Naive thymus-derived CD8-positive, alpha-beta T cell (primary cell): ENCODE results near the gene PANX2. TPM values are rescaled to one million over a fixed set of nuclear protein-coding genes. Genes with fewer than 3 reads are reported as not detected.
"Not testable (repeated sequence)": the region's sequence is repeated elsewhere in the genome, so short reads cannot be mapped to it uniquely, and the experiment has no call there.

Experiments
- ATAC-seq, 2 donors: fragments of 150-1000 bp; cut with Tn5 transposase in 1 of 2; sonication (Bioruptor Pico), chemical (Tn5 transposase) in 1 of 2; 1 replicate in 1 of 2; 2 replicates in 1 of 2; pipeline ENCODE4 v1.10.0; 2021; ENCODE audit warnings: mild to moderate bottlenecking in 2 of 2, moderate library complexity in 2 of 2
- POLR2A ChIA-PET: fragments of 350-600 bp; sonication (Branson Sonifier 250); formaldehyde crosslinking; loops from one replicate; lab custom pipeline; 2021; ENCODE audit warnings: antibody characterized with exemption; lab: Charles Lee
- DNase-seq, 10 donors: peaks; one replicate each; pipeline versions ENCODE4 v3.0.0 to v3.0.0-alpha.2; 2020 to 2022
- H3K27ac Mint-ChIP-seq, 10 donors: one replicate each; pipeline ENCODE4 v1.8.0; 2020 to 2022; ENCODE audit warnings: mild to moderate bottlenecking in 10 of 10, mixed read lengths in 10 of 10, moderate library complexity in 4 of 10, inconsistent platforms in 1 of 10
- H3K27me3 Mint-ChIP-seq, 5 donors: one replicate each; pipeline ENCODE4 v1.8.0; 2021 to 2022; ENCODE audit warnings: mixed read lengths in 5 of 5
- H3K36me3 Mint-ChIP-seq, 3 donors: one replicate each; pipeline ENCODE4 v1.8.0; 2020 to 2022; ENCODE audit warnings: mixed read lengths in 3 of 3, mild to moderate bottlenecking in 2 of 3, inconsistent platforms in 1 of 3
- H3K4me1 Mint-ChIP-seq, 4 donors: one replicate each; pipeline ENCODE4 v1.8.0; 2021 to 2022; ENCODE audit warnings: mixed read lengths in 4 of 4
- H3K4me3 Mint-ChIP-seq, 10 donors: one replicate each; pipeline ENCODE4 v1.8.0; 2020 to 2022; ENCODE audit warnings: mild to moderate bottlenecking in 10 of 10, mixed read lengths in 10 of 10, moderate library complexity in 6 of 10, inconsistent platforms in 1 of 10
- H3K9me3 Mint-ChIP-seq, 9 donors: one replicate each; pipeline ENCODE4 v1.8.0; 2020 to 2022; ENCODE audit warnings: mixed read lengths in 9 of 9, mild to moderate bottlenecking in 3 of 9, inconsistent platforms in 1 of 9, moderate library complexity in 1 of 9
- polyA plus RNA-seq, 3 donors: library from polyadenylated mRNA; unstranded; fragments of 300-500 nt; fragmentation: Illumina TruSeq; gene quantifications; one replicate each; pipeline ENCODE4 v1.2.3, GENCODE V29; 2021
- total RNA-seq, 8 experiments: library from RNA in 2 of 8; stranded (reverse) in 2 of 8; gene quantifications; one replicate each; pipeline ENCODE4 v1.2.3 and lab custom pipeline; 2021 to 2026

PANX2 gene
- total and polyA plus RNA-seq, 5 experiments from 2014 or later = 0.25 to 0.26 TPM; not detected in 3

- H3K4me3 Mint-ChIP-seq = peak overlapping the region; percentile 43 to 86 (median 75)
- H3K9me3 Mint-ChIP-seq, H3K27ac Mint-ChIP-seq, ATAC-seq, H3K36me3 Mint-ChIP-seq, POLR2A ChIA-PET: not testable (repeated sequence)
- peaks cover 7 to 55% (median 32%) of the 10 kb centered on the region in 5 donors for H3K27me3 Mint-ChIP-seq
- H3K4me1 Mint-ChIP-seq = peaks cover 2 to 18% (median 9%) of the 10 kb centered on the region in 4 donors
- peak in 1 of 10 donors; percentile 49 for DNase-seq
Observed at GRCh38 chr22:50168490-50169180, 1.9 kb upstream of the PANX2 start.

GRCh38 chr22:50169181-50169759 is 1.3 kb upstream of the PANX2 start:
- H3K9me3 Mint-ChIP-seq = peaks cover 0 to 1% (median 0%) of the 10 kb centered on the region in 9 donors
- H3K4me1 Mint-ChIP-seq = peaks cover 2 to 18% (median 9%) of the 10 kb centered on the region in 4 donors
- peaks cover 7 to 58% (median 34%) of the 10 kb centered on the region in 5 donors for H3K27me3 Mint-ChIP-seq
- peak in 1 of 10 donors; percentile 54 for DNase-seq
- ATAC-seq = peak in 1 of 2 donors; percentile 13
- H3K4me3 Mint-ChIP-seq = peak overlapping the region; percentile 39 to 86 (median 75)
- H3K27ac Mint-ChIP-seq = peak overlapping the region in 1 of 10 donors; percentile 59
- POLR2A ChIA-PET = interaction anchor here (0.5 kb wide), 1 partner anchor 73 kb away, joined by 5 read pairs; no protein-coding TSS in a partner anchor
- peaks cover 0 to 7% (median 0%) of the 10 kb centered on the region in 3 donors for H3K36me3 Mint-ChIP-seq

GRCh38 chr22:50169774-50170341 is 673 bp upstream of the PANX2 start:
- peaks cover 7 to 54% (median 33%) of the 10 kb centered on the region in 5 donors for H3K27me3 Mint-ChIP-seq
- H3K4me3 Mint-ChIP-seq = peak overlapping the region in 4 of 10 donors; percentile 27 to 64 (median 54)
- peaks cover 0 to 7% (median 0%) of the 10 kb centered on the region in 3 donors for H3K36me3 Mint-ChIP-seq
- peaks cover 2 to 18% (median 9%) of the 10 kb centered on the region in 4 donors for H3K4me1 Mint-ChIP-seq
- no peak overlapping the region for H3K27ac Mint-ChIP-seq
- peaks cover 0 to 1% (median 0%) of the 10 kb centered on the region in 9 donors for H3K9me3 Mint-ChIP-seq
- DNase-seq (peak in 1 of 10 donors; percentile 48), ATAC-seq (peak; percentile 64 to 76)
- POLR2A ChIA-PET = interaction anchor here (0.5 kb wide), 1 partner anchor 72 kb away, joined by 5 read pairs; no protein-coding TSS in a partner anchor

GRCh38 chr22:50171319-50171964 is 911 bp downstream of the PANX2 start:
- Mint-ChIP-seq H3K9me3 (peaks cover 0 to 1% (median 0%) of the 10 kb centered on the region in 9 donors), H3K27ac (peak overlapping the region in 2 of 10 donors; percentile 5 to 57), H3K4me1 (peaks cover 2 to 18% (median 9%) of the 10 kb centered on the region in 4 donors), H3K36me3 (peaks cover 0 to 7% (median 0%) of the 10 kb centered on the region in 3 donors), H3K27me3 (peaks cover 5 to 54% (median 35%) of the 10 kb centered on the region in 5 donors), H3K4me3 (peak overlapping the region; percentile 57 to 85 (median 74))
- ATAC-seq (no peak), DNase-seq (no peak)
- POLR2A ChIA-PET = interaction anchor here (1.2 kb wide), 1 partner anchor 9 kb away, joined by 4 read pairs; no protein-coding TSS in a partner anchor

- POLR2A ChIA-PET = interaction anchor here (0.9 to 1.2 kb wide), 2 partner anchors 8 to 20 kb away, joined by 4 to 6 read pairs; no protein-coding TSS in a partner anchor
- H3K27me3 Mint-ChIP-seq = peaks cover 5 to 54% (median 35%) of the 10 kb centered on the region in 5 donors
Observed at GRCh38 chr22:50171965-50172421, 1.5 kb downstream of the PANX2 start.

GRCh38 chr22:50173311-50173982 is 2.9 kb downstream of the PANX2 start:
- DNase-seq (no peak), ATAC-seq (no peak)

More at GRCh38 chr22:50171965-50172421, 1.5 kb downstream of the PANX2 start:
- Mint-ChIP-seq H3K36me3 (peaks cover 0 to 7% (median 0%) of the 10 kb centered on the region in 3 donors), H3K4me1 (peaks cover 2 to 18% (median 9%) of the 10 kb centered on the region in 4 donors), H3K4me3 (peak overlapping the region in 7 of 10 donors; percentile 29 to 71 (median 45)), H3K27ac (no peak overlapping the region), H3K9me3 (peaks cover 0 to 1% (median 0%) of the 10 kb centered on the region in 9 donors)
- ATAC-seq (no peak), DNase-seq (no peak)

GRCh38 chr22:50173983-50174355 is 3.4 kb downstream of the PANX2 start:
- Mint-ChIP-seq H3K27ac (peak overlapping the region in 1 of 10 donors; percentile 38), H3K27me3 (peaks cover 2 to 39% (median 20%) of the 10 kb centered on the region in 5 donors), H3K9me3 (peaks cover 0 to 1% (median 0%) of the 10 kb centered on the region in 9 donors), H3K36me3 (peaks cover 0 to 4% (median 0%) of the 10 kb centered on the region in 3 donors), H3K4me3 (no peak overlapping the region), H3K4me1 (peaks cover 2 to 12% (median 6%) of the 10 kb centered on the region in 4 donors)
- DNase-seq (no peak), ATAC-seq (no peak)
- POLR2A ChIA-PET = no interaction called here

More at GRCh38 chr22:50173311-50173982, 2.9 kb downstream of the PANX2 start:
- peaks cover 0 to 7% (median 0%) of the 10 kb centered on the region in 3 donors for H3K36me3 Mint-ChIP-seq
- H3K4me1 Mint-ChIP-seq = peaks cover 2 to 18% (median 9%) of the 10 kb centered on the region in 4 donors
- peak overlapping the region in 1 of 10 donors; percentile 29 for H3K4me3 Mint-ChIP-seq
- POLR2A ChIA-PET = interaction anchor here (0.7 kb wide), 1 partner anchor 25 kb away, joined by 3 read pairs; no protein-coding TSS in a partner anchor
- H3K27me3 Mint-ChIP-seq = peaks cover 2 to 44% (median 25%) of the 10 kb centered on the region in 5 donors
- H3K27ac Mint-ChIP-seq = peak overlapping the region in 1 of 10 donors; percentile 38
- H3K9me3 Mint-ChIP-seq = peaks cover 0 to 1% (median 0%) of the 10 kb centered on the region in 9 donors

- Mint-ChIP-seq H3K4me3 (no peak overlapping the region), H3K36me3 (no peaks in the 10 kb centered on the region), H3K4me1 (peaks cover under 1 to 9% (median 4%) of the 10 kb centered on the region in 4 donors), H3K27me3 (peaks cover 2 to 34% (median 17%) of the 10 kb centered on the region in 5 donors), H3K9me3 (no peaks in the 10 kb centered on the region), H3K27ac (no peak overlapping the region)
- POLR2A ChIA-PET = no interaction called here
- DNase-seq (no peak), ATAC-seq (no peak)
Observed at GRCh38 chr22:50174382-50175190, 4.1 kb downstream of the PANX2 start.

- peaks cover 3 to 13% (median 6%) of the 10 kb centered on the region in 4 donors for H3K4me1 Mint-ChIP-seq
- no peaks in the 10 kb centered on the region for H3K9me3 Mint-ChIP-seq
- DNase-seq (no peak), ATAC-seq (no peak)
- POLR2A ChIA-PET = no interaction called here
- H3K27ac Mint-ChIP-seq = no peak overlapping the region
- H3K27me3 Mint-ChIP-seq = peaks cover 3 to 35% (median 20%) of the 10 kb centered on the region in 5 donors
- no peaks in the 10 kb centered on the region for H3K36me3 Mint-ChIP-seq
- no peak overlapping the region for H3K4me3 Mint-ChIP-seq
Observed at GRCh38 chr22:50175191-50175461, 4.6 kb downstream of the PANX2 start.

GRCh38 chr22:50175921-50176849 is 5.7 kb downstream of the PANX2 start:
- Mint-ChIP-seq H3K27ac (no peak overlapping the region), H3K4me1 (peaks cover under 1 to 9% (median 7%) of the 10 kb centered on the region in 4 donors), H3K27me3 (peaks cover 0 to 32% (median 17%) of the 10 kb centered on the region in 5 donors), H3K36me3 (no peaks in the 10 kb centered on the region), H3K4me3 (no peak overlapping the region), H3K9me3 (no peaks in the 10 kb centered on the region)
- DNase-seq (no peak), ATAC-seq (no peak)
- POLR2A ChIA-PET = no interaction called here
